Right renal cortex interstitium (tissue), 3 donors: ENCODE measurements around the gene KIRREL3. TPM values are rescaled to one million over a fixed set of nuclear protein-coding genes. Genes with fewer than 3 reads are reported as not detected.

ENCODE experiments used
- DNase-seq, 3 donors: peaks; one replicate each; pipeline ENCODE4 v3.0.0-alpha.2; 2013; ENCODE audit warnings: low read depth in 3 of 3, low spot score in 2 of 3
- polyA plus RNA-seq, 3 donors: library from polyadenylated mRNA; unstranded; fragments of 120-200 nt; gene quantifications; one replicate each; pipeline ENCODE4 v1.2.1, GENCODE V29; 2013; ENCODE audit not compliant: insufficient read length in 3 of 3

The KIRREL3 gene
- polyA plus RNA-seq, 3 donors, result 1.2 to 1.4 (median 1.3) TPM

GRCh38 chr11:126464796-126465195 lies 535.8 kb downstream of the KIRREL3 start:
- no peak for DNase-seq

GRCh38 chr11:126462422-126462821 lies 538.1 kb downstream of the KIRREL3 start:
- DNase-seq, result no peak

GRCh38 chr11:126461996-126462395 lies 538.6 kb downstream of the KIRREL3 start:
- DNase-seq, result no peak

- no peak for DNase-seq
Observed at GRCh38 chr11:126461096-126461440, 539.5 kb downstream of the KIRREL3 start.

- no peak for DNase-seq
Observed at GRCh38 chr11:126460417-126461095, 540.0 kb downstream of the KIRREL3 start.

- DNase-seq, result peak in 1 of 3 donors; percentile 23
Observed at GRCh38 chr11:126459691-126460281, 540.8 kb downstream of the KIRREL3 start.

- DNase-seq, result no peak
Observed at GRCh38 chr11:126457817-126458216, 542.8 kb downstream of the KIRREL3 start.

- DNase-seq, result no peak
Observed at GRCh38 chr11:126456783-126457542, 543.6 kb downstream of the KIRREL3 start.

- no peak for DNase-seq
Observed at GRCh38 chr11:126456089-126456488, 544.5 kb downstream of the KIRREL3 start.

GRCh38 chr11:126452241-126453101 lies 548.1 kb downstream of the KIRREL3 start:
- no peak for DNase-seq

GRCh38 chr11:126451211-126451802 lies 549.3 kb downstream of the KIRREL3 start:
- DNase-seq, result no peak

GRCh38 chr11:126450806-126451205 lies 549.8 kb downstream of the KIRREL3 start:
- DNase-seq, result no peak

GRCh38 chr11:126450198-126450597 lies 550.4 kb downstream of the KIRREL3 start:
- DNase-seq, result no peak

GRCh38 chr11:126446581-126446980 lies 554.0 kb downstream of the KIRREL3 start:
- DNase-seq, result no peak

GRCh38 chr11:126444072-126444471 lies 556.5 kb downstream of the KIRREL3 start:
- no peak for DNase-seq

- no peak for DNase-seq
Observed at GRCh38 chr11:126443120-126443519, 557.5 kb downstream of the KIRREL3 start.

GRCh38 chr11:126440792-126441514 lies 559.6 kb downstream of the KIRREL3 start:
- DNase-seq, result peak; percentile 74 to 79 (median 79)

GRCh38 chr11:126440276-126440675 lies 560.3 kb downstream of the KIRREL3 start:
- DNase-seq, result no peak

- no peak for DNase-seq
Observed at GRCh38 chr11:126438691-126439090, 561.9 kb downstream of the KIRREL3 start.

- DNase-seq, result no peak
Observed at GRCh38 chr11:126438272-126438671, 562.3 kb downstream of the KIRREL3 start.
